DMS53 treated with DMSO at 0.1 percent for 48 hours (cell line): Measurements from ENCODE around the gene EPC1.

ENCODE experiments used
- DNase-seq: peaks from one replicate; lab custom pipeline; 2025; ENCODE audit not compliant: unreplicated experiment; lab: John Stamatoyannopoulos, UW

The EPC1 gene

DNA sequence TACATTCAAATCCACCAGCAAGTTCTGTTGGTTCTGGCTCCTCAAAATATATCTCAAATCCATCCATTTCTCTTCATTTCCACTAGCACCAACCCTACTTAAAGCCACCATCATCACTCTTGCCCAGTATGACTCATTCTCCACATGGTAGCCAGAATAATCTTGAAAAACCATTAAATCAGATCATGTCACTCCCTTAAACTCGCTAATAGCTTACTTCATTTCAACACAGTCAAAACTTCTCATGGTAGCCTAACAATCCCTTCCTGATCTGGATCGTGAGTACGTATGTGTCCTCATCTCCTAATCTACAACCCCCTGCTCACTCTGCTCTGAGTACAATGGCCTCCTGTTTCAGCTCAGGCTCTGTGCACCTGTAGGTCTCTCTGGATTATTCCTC lies 8.7 kb downstream of the EPC1 start:
- DNase-seq = no peak

DNA sequence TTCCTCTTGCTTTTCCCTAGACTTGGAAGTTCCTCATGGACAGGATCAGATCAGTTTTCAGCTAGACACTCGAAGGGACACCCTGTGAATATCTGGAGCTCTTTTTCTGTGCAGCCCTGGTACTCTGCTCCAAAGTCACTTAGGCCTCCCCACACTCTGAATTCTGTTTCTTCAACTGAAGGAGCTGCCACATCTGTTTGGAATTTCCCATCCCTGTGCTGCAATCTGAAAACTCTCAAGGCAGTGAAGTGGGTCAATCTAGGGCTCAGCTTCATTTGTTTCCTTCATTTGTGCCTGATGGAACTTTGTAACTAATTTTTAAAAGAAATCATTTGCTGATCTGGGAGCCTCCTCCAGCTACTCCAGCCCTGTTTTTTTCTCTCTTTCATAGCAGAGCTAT lies 9.6 kb downstream of the EPC1 start:
- DNase-seq = no peak

- no peak for DNase-seq
These were observed 13.1 kb downstream of the EPC1 start for GRCh38 chr10:32333849-32334248.

DNA sequence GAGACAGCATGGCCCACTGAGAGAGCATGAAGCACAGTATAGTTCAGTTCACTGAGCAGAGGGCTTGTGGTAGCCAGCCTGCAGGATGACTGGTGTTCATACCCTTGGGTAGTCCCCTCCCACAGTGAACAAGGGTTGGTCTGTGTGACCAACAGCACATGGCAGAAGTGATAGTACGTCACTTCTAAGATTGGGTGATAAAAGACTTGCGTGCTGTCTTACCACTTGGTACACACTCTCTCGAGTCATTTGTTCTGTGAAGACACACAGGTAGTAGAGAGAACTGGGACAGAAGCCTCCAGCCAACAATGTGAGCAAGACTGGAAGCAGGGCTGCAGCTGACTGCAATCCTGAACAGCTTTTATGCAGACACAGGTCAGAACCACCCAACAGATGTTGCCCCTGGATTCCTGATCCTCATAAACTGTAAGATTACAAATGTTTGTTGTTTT lies 14.6 kb downstream of the EPC1 start:
- DNase-seq = no peak

DNA sequence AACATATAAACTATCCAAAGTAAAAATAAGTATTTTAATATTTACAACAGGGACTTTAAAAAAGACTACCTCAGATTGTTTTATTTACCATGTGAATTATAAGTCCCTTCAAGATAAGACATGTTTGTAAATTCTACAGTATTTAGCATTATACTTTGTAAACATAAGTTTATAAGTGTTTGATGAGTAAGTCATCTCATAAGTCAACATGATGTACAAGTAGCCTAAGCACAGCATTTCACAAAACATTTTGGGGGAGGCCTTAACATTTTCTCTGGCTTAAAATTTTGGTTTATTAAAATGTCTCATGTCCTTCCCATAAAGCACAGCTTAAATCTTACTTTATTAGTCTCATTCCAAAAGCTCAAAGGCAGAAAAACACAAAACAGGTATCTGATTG lies 15.4 kb downstream of the EPC1 start:
- peak; percentile 11 for DNase-seq

GRCh38 chr10:32330214-32330613 lies 16.7 kb downstream of the EPC1 start:
- DNase-seq = no peak

DNA sequence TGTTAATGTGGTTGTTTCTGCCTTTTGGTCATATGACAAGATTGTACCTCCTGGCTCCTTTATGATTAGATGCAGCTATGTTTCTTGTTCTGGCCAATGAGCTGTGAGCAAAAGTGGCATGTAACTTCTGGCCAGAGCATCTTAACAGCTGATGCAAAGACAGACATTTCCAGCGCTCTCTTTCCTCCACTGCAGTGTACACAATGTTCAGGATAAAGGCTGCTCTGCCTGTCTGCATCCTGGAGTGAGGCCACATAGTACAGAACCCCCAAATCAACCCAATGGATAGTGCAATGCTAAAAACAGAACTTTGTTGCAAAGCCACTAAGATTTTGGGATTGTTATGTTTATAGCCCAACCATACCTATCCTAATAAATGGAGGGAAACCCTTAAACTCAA lies 17.9 kb downstream of the EPC1 start:
- no peak for DNase-seq

GRCh38 chr10:32328499-32328898 lies 18.5 kb downstream of the EPC1 start:
- DNase-seq = no peak

DNA sequence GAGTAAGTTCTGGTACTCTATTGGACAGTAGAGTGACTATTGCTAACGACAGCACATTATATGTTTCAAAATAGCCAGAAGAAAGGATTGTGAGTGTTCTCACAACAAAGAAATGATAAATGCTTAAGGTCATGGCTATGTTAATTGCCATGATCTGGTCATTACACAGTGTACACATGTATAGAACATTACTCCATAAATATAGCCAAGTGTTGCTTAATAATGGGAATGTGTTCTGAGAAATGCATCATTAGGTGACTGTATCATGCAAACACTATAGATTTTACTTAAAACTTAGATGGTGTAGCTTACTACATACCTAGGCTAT lies 19.6 kb downstream of the EPC1 start:
- no peak for DNase-seq

DNA sequence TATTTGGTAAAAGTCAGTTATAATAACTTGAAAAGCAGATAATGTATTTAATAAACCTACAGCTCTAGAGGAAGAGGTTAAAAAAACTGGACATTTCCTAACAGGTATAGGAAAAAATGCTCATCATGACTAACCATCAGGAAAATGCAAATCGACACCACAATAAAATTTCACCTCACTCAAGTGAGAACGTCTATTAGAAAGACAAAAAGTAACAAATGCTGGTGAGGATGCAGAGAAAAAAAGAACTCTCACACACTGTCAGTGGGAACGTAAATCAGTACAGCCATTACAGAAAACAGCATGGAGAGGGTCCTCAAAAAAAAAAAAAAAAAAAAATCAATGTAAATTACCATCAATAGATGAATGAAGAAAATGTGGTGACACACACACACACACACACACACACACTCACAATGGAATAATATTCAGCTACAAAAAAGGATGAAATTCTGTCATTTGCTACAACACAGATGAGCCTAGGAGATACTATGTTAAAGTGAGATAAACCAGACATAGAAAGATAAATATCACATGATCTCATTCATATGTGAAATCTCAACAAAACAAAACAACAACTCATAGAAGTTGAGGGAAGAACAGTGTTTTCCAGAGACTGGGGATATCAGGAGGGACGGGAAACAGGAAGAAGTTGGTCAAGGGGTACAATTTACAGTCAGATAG lies 20.1 kb downstream of the EPC1 start:
- no peak for DNase-seq

- no peak for DNase-seq
These were observed 20.8 kb downstream of the EPC1 start for GRCh38 chr10:32326119-32326518.

- no peak for DNase-seq
These were observed 23.9 kb downstream of the EPC1 start for GRCh38 chr10:32323051-32323450.

- no peak for DNase-seq
These were observed 25.8 kb downstream of the EPC1 start for GRCh38 chr10:32321016-32321631.

- DNase-seq = no peak
These were observed 28.5 kb downstream of the EPC1 start for GRCh38 chr10:32318476-32318896.

- DNase-seq = no peak
These were observed 29.1 kb downstream of the EPC1 start for GRCh38 chr10:32317795-32318357.

DNA sequence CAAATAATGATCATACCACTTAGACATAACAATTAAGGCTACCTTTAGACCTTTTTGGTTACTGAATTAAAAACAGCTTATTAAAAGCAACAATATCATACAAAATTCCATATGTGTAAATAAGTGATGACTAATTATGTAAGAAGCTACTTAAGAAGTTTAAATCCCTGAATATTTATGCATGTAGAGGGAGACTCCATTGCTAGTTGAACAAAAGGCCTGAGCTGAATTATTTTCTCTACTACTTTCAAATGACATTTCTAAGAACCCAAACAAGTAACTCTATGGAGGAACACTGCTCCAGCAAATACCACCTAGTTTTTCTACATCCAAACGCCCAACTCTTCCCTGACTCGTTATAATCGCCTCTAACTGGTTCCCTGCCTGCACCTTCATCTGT lies 31.5 kb downstream of the EPC1 start:
- DNase-seq = no peak

DNA sequence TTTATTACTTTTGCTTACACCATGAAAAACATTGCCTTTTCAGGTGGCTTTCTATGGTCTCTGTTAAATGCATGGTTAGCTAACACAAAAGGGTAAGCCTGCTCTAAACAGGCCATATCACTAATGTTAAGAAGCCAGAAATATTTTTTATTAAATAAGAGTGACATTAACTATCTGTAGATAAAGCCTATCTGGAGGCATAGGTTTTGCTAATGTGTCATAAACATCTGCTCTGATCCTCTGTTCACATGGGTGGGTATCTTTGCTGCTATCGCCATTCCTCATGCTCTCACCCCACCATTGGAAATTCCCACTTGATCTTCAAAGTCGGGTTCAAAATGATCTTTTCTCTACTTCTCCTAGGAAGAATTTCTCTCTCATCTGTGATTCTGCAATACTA lies 32.4 kb downstream of the EPC1 start:
- DNase-seq = no peak

GRCh38 chr10:32308027-32308603 lies 38.8 kb downstream of the EPC1 start:
- DNase-seq = no peak

DNA sequence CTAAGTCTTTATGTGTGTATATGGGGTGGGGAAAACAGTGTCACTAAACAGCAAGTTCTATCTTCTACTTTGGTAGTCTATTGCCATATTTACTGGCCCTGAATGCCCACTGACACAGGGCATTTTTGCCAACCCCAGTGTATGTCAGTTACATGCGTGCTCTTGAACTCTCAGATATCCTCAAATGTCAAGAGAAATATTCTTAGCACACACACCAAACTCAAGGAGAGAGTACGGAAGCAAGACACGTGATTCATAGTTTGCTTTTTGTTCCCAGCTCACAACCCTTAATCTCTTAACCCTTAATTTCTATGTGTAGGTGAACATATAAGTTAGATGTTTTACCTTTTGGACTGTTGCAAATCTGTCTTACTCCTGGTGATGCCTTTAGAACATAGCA lies 39.3 kb downstream of the EPC1 start:
- DNase-seq = no peak

DNA sequence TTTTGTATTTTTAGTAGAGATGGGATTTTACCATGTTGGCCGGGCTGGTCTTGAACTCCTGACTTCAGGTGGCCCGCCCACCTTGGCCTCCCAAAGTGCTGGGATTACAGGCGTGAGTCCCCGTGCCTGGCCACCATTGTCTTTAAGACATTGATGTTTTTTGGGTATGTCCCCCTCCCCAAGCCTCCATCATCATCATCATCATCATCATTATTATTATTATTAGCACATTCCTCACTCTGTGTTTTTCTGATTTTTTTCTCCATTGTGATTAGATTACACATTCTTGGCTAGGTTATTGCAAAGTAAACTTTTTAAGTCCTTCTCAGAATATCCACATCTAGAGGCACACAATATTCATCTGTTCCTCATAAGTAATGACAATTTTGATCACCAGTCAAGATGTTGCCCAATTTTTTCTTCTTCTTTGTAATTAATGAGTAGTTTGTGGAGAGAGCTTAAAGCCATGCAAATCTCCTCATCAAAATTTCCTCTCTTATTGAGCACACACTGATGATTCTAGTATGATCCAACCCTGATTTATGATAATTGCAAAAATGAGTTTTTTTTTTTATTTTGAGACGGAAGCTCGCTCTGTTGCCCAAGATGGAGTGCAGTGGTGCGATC lies 47.5 kb downstream of the EPC1 start:
- no peak for DNase-seq

- no peak for DNase-seq
These were observed 48.7 kb downstream of the EPC1 start for GRCh38 chr10:32298075-32298812.
